Measurements from ENCODE around the gene CORO2B.
"Not testable (repeated sequence)": the region's sequence is repeated elsewhere in the genome, so short reads cannot be mapped to it uniquely, and the experiment has no call there.

CORO2B gene

DNA sequence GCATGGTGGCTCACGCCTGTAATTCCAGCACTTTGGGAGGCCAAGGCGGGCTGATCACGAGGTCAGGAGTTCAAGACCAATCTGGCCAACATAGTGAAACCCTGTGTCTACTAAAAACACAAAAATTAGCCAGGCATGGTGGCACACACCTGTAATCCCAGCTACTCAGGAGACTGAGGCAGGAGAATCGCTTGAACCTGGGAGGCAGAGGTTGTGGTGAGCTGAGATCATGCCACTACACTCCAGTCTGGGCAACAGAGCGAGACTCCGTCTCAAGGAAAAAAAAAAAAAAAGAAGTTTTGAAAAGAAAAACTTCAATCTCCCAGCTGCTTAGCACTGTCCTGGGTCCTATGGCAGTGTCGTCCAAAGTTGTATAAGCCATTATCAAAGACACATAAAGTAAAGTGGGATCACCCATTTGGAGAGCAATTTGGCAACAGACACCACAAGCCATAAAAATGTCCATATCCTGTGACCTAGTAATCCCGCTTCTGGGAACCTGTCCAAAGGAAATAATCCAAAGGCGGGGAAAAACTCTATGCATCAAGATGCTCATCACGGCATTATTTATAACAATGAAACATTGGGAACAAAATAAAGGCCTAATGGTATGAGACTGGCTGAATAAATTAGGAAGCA lies 26.2 kb downstream of the CORO2B start:
- DNase-seq (ENCODE audit: low read depth in 2 of 2), result not testable (repeated sequence)

DNA sequence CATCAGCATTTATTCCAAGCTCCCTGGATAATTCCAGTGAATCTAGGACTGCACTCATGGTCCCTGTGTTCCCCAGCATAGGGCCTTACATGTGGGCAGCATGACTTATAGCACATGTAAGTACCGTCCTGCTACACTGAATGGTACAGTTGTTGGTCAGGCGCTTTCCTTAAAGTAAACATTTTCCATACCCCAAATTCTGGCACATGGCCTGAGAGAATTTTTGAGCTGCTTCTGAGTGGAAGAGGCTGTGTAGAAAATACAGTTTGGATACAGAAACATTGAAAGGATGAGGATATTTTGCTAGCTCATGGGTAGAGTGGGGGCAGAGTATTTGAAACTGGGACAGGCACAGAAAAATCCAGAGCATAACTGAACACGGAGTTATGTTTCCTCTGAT lies 27.6 kb downstream of the CORO2B start:
- no peak for DNase-seq (ENCODE audit: low read depth in 2 of 2)

DNA sequence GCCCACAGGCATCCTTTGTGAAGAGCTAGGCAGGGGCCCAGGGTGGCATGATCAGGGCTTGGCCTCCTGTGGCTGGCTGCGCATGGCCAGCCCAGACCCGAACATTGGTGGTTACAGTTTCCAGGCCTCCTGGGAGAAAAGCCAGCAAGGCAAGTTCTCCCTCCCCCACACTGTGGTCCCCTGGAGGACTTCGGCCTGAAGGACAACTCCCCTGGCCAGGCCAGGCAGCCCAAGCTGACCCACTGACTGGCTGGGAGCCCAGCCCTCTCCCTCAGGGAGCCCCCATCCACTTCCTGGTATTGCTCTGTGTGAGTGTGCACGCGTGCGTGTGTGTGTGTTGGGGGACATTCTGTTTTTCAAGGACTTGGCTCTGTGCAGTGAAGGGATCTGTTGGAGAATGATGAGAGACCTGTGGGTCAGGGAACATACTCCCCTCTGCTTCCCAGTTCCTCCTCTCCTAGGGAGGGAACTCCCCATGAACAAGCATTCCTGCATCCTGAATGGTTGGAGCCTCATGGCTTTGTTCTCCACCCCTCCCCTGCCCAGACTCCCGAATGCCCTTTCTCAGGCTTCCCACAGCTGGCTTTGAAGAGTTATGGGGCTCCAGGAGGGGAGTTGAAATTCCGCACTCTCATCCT lies 29.5 kb downstream of the CORO2B start:
- no peak for DNase-seq (ENCODE audit: low read depth in 2 of 2)

DNA sequence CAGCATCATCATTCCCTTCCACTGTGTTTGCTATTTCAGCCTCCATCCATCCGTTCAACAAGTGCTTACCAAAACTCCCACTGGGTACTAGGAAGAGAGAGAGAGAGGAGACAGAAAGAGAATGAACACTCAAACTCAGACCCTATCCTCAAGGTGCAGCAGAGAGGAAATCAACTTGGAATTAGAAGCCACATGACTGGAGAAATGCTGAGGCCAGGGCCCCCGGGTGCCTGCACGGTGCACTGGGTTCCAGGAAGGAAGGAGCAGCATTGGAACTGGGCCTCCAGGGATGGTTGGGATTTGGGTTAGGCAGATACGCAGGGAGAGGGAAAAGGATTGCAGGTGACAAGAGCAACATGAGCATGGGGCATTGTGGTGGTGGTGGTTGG lies 30.0 kb downstream of the CORO2B start:
- DNase-seq (ENCODE audit: low read depth in 2 of 2), result no peak

GRCh38 chr15:68609629-68610028 lies 30.8 kb downstream of the CORO2B start:
- DNase-seq (ENCODE audit: low read depth in 2 of 2), result no peak

DNA sequence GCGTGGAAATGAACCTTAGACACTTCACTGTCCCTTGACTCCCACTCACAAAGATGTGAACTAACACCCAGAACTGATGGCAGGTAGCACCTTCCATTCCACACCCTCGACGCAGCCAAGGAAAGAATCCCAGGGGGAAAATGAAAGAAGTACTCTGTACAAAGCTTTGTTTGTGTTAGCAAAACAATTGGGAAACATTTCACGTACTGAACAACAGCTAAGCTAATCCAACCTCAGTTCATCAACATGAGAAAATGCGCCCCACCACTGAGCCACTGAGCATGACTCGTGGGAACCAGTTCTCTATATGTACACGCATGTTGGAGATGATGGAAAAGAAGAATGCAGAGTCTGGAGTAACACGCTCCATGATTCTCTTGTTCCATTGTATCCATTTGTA lies 32.0 kb downstream of the CORO2B start:
- DNase-seq (ENCODE audit: low read depth in 2 of 2), result no peak

DNA sequence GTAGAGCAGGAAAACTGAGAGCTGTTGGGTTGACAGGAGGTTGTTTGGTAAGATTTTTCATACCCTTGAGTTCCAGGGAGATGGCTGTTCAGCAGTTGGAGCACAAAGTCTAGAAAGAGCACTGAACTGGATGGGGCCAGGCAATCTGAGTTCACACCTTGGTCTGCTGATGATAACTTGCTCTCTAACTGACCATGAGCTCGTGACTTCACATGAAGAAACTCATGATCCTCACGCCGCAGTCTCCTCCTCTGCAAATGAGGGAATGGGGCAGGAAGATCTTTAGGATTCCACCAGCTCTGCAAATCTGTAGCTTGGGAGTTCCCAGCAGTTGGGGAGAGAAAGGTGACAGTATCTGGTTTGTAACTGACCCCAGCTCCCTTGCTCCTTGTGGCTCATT lies 33.7 kb downstream of the CORO2B start:
- DNase-seq (ENCODE audit: low read depth in 2 of 2), result no peak

GRCh38 chr15:68612979-68613740 lies 34.4 kb downstream of the CORO2B start:
- DNase-seq (ENCODE audit: low read depth in 2 of 2), result no peak

DNA sequence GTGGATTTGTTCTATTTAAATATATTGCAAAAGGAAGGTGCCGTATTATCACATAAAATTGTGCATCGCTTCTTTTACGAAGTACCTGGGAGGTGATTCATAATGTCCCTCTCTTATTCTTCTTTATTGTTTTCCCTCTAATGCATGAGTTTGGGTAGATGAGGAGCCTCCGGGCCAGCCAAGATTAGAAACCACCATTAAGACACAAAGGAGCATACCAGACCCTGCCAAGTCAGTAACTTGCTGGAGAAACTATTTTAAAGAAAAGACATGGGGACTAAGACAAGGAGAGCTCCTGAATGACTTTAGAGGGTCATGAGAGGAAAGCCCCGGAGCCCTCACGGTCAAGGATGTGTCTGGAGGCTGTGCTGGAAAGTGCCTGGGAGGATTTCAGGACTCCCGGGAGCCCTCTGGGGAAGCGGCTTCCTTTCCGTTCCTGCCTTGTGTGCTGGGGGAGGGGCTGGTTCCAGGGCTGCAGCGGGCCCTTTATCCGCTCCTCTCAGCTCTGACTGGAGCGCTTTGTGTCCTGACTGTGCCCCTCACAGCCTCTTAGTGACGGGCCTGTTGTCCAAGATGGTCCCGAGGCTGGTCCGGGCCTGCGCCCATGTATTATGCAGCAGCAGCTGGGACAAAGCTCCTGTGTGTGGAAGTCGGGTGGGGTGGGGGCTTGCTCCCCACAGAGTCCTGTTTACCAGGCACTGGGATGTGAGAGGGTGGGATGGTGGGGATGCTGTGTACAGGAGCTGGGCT lies 35.7 kb downstream of the CORO2B start:
- no peak for DNase-seq (ENCODE audit: low read depth in 2 of 2)

DNA sequence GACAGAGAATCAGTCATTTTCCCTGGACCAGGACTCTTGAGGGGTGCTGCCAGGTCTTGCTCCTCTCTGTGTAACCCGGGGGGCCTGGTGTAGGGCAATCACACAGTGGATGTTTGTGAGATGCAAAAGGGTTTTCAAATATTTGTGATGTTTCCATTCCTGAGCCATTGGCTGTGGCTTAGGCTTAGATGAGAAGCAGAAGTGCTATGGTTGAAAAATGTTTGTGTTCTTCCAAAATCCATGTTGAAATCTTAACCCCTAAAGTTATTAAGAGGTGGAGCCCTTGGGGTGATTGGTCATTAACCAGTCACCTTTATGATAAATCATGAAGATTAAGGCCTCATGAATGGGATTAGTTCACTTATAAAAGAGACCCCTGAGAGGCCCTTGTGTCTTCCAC lies 36.5 kb downstream of the CORO2B start:
- DNase-seq (ENCODE audit: low read depth in 2 of 2), result no peak

- DNase-seq (ENCODE audit: low read depth in 2 of 2), result no peak
These were observed 37.0 kb downstream of the CORO2B start for GRCh38 chr15:68615811-68616210.

DNA sequence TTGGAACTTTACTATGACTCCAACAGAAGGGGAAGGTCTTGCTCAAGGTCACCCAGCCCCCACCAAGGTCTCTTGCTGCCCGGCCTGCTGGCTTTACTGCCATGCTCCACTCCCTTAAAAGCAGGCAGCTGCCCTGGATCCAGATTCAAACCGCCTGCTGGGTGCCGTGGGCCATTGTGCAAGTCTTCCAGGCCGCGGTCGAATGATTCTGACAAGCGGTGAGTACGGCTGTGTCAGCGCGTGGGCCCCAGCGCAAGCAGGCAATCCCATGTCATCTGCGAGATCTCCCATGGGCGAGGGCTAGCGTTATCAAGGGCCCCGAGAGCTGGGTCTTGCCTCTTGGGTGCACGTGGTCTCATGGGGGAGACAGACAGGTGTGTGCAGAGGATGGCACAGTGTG lies 37.6 kb downstream of the CORO2B start:
- no peak for DNase-seq (ENCODE audit: low read depth in 2 of 2)

DNA sequence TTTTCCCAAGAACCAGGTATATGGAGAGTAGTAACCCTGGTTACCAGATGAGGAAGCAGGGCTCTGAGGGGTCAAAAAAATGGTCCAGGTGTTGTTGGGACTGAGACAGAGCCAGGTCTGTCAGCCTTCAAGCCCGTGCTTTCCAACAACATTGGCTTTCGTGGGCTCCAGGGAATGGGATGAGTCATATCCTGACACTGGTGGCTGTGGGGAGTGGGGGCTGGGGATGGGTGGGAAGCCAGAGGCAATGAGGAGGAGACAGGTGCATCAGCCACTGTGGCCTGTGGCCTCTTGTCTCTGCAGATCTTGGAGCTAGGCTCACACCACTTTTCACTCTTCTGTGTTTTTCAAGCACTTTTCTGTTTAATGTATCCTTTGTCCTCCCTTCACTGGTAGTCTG lies 38.2 kb downstream of the CORO2B start:
- no peak for DNase-seq (ENCODE audit: low read depth in 2 of 2)

- DNase-seq (ENCODE audit: low read depth in 2 of 2), result no peak
These were observed 39.0 kb downstream of the CORO2B start for GRCh38 chr15:68617777-68618176.

DNA sequence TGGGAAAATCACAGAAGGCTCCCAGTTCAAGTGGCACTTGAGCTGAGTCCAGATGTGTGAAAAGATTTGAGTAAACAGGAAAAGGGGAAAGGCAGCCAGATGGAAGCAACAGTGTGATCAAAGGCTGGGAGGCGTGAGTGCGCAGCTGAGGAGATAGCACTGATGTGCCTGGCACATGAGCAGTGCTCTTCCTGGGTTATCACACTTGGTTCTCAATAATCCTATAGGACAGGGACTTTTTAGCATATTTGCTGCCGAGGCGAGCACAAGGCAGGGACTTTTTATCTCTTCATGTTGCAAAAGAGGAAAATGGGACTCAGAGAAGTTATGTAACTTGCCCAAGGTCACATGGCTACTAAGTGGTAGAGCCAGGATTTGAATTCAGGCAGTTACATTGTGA lies 39.6 kb downstream of the CORO2B start:
- no peak for DNase-seq (ENCODE audit: low read depth in 2 of 2)

GRCh38 chr15:68618908-68619698 lies 40.3 kb downstream of the CORO2B start:
- no peak for DNase-seq (ENCODE audit: low read depth in 2 of 2)

DNA sequence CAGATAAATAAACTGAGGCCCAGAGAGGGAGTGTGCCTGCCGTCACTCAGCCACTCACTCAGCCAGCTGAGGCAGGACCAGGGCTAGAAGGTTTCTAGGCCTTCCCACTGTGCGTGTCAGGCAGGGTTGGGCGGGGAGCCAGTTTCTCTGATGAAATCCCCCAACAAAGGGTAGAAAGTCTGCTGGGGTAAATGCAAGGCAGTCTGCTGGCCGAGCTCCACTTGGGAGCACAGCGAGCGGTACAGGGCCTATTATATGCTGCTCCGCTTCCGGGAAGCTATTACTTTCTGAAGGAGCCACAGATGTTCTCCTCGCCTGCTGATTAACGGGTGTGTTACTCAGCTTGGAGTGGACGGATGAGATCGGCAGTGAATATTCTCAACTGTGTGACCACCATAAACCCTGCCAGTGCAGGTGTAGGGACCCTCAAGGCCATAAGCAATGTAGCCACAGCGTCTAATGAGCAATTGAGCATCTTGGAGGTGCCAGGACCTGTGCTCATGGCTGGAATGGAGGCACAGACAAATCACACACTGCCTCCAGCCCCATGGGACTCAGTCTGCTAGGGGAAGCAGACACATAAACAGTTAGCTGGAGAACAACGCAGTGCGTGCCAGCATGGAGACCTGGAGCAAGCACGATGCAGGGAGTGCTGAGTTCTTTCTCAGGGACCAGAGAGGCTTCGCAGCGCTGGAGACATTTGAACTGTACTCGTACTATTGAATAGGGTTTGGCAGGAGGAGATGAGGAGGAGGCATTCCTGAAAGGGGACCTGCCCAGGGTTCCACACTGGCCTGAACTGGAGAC lies 42.1 kb downstream of the CORO2B start:
- DNase-seq (ENCODE audit: low read depth in 2 of 2), result no peak

DNA sequence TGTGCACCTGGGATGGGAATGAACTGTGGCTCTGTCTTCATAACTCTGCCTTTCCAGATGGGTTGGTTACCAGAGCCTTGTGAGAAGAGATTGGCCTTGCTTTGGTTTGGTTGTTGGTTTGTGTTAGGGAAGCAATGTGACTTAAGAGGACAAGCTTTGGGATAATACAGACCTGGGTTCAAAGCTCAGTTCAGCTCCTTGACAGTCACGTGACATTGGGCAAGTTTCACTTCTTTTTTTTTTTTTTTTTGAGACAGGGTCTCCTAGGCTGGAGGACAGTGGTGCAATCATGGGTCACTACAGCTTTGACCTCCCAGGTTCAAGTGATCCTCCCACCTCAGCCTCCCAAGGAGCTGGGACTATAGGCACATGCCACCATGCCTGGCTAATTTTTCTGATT lies 42.7 kb downstream of the CORO2B start:
- no peak for DNase-seq (ENCODE audit: low read depth in 2 of 2)

DNA sequence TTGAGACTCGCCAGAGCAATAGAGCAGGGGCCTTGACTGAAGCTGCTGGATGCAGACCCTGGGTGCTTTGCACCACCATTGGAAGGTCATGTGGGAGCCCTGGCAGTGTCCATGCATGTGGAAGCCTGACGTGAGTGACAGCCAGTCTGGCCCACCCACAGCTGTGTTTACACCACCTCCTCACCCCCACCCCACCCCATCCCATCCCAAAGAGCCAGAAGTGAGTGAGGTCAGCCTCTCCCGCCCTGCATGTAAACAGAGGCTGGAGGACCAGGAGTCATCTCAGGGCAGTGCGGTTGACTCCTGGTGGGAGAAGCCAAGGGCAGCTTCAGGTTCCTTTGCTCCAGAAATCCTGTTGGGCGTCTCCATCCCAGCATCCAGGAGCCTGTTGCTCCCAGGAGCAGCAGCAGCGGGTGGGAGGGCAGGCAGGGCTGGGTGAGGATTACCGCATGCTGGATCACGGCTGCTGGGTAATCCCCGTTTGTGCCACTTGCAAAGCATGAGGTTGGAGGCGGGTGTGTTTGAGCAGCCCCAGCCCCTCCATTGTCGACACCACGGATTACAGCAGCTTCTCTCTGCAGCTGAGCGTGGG lies 44.6 kb downstream of the CORO2B start:
- DNase-seq (ENCODE audit: low read depth in 2 of 2), result no peak

- no peak for DNase-seq (ENCODE audit: low read depth in 2 of 2)
These were observed 47.1 kb downstream of the CORO2B start for GRCh38 chr15:68625853-68626252.
